SK-MEL-5 (cell line): ENCODE results near the gene BAZ2A. TPM values are rescaled to one million over a fixed set of nuclear protein-coding genes. Genes with fewer than 3 reads are reported as not detected.
"Not testable (repeated sequence)": the region's sequence is repeated elsewhere in the genome, so short reads cannot be mapped to it uniquely, and the experiment has no call there.

Experiments
- DNase-seq: peaks from one replicate; pipeline ENCODE4 v3.0.0-alpha.2; 2016; ENCODE audit warnings: low read depth, low spot score
- in situ Hi-C: cut with HindIII; loops from 2 replicates; pipeline ENCODE4 v1.10.0; 2016; ENCODE audit warnings: low sequenced_read_pairs, high pct_unique_total_duplicates, low pct_unique_long_range_greater_than_20kb
- polyA plus RNA-seq, 2 experiments: library from polyadenylated mRNA; depleted of rRNA; stranded (reverse); fragments of >200 nt; gene quantifications; 2 replicates each; pipeline ENCODE4 v1.2.3, GENCODE V29; 2015
- total RNA-seq: library from RNA; depleted of rRNA; stranded (reverse); fragments of >200 nt; shearing (Covaris generic); gene quantifications from 2 replicates; pipeline ENCODE4 v1.2.3, GENCODE V29; 2014; rRNA removed

The BAZ2A gene
- total RNA-seq = 15.4 and 27.9 TPM in 2 replicates
- polyA plus RNA-seq (2015; cell fraction: cytosol; rRNA removed) = 73.0 and 93.1 TPM in 2 replicates
- 87.8 and 116 TPM in 2 replicates for polyA plus RNA-seq (2015; cell fraction: nucleus; rRNA removed)

DNA sequence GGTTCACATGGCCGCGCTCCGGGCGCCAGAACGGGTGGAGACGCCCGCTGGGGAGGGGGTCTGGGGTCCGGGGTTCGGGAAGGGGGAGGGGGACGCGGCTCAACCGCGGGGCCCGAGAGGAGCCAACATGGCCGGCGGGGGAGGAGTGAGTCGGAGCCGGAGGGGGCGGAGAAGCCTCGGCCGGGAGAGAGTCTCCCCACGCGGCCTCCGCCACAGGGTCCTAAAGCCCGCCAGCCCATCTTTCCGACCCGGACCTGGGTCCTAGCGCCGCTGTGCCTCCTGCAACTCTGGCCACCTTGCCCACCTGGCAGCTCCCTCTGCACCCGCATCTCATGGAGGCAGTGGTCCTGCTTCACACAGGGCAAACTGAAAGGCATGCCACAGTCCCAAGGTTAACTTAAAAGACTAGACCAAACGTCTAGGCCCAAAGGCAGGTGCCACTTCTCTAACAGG lies at the start of gene BAZ2A:
TSS of gene BAZ2A (minus strand) at position 147 of the 453 bp plus-strand sequence. CDS start 12,796 bp downstream, outside the sequence.
- DNase-seq = peak; percentile 87
- in situ Hi-C loops = no loop called here

DNA sequence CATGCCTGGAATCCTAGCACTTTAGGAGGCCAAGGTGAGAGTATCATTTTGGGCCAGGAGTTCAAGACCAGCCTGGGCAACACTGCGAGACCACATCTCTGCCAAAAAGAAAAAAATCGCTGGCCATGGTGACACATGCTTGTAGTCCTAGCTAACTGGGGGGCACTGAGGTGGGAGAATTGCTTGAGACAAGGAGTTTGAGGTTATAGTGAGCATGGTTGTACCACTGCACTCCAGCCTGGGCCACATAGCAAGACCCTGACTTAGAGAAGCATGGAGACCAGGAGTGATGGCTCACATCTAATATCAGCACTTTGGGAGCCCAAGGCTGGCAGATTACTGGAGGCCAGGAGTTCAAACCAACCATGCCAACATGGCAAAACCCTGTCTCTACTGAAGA lies 48.7 kb upstream of the BAZ2A start:
- in situ Hi-C loops = no loop called here
- no peak for DNase-seq

DNA sequence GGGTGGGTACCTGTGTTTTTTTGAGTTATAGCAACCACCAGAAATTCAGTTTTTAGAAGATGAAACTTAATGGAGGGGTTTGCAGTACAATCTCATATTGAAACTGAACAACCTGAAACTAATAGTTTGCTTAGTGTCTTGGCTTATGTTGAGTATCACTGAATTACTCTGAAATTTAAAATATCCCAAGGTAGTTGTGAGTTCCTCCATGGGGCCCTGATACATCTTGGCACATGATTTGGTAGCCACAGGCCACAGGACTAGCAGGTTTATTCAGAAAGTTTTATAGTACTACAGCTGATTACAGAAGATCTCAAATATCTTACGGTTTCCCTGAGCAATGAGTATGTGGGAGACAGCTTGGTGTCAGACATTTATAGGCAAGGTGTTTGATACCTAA lies 47.6 kb upstream of the BAZ2A start:
- in situ Hi-C loops = no loop called here
- DNase-seq = no peak

DNA sequence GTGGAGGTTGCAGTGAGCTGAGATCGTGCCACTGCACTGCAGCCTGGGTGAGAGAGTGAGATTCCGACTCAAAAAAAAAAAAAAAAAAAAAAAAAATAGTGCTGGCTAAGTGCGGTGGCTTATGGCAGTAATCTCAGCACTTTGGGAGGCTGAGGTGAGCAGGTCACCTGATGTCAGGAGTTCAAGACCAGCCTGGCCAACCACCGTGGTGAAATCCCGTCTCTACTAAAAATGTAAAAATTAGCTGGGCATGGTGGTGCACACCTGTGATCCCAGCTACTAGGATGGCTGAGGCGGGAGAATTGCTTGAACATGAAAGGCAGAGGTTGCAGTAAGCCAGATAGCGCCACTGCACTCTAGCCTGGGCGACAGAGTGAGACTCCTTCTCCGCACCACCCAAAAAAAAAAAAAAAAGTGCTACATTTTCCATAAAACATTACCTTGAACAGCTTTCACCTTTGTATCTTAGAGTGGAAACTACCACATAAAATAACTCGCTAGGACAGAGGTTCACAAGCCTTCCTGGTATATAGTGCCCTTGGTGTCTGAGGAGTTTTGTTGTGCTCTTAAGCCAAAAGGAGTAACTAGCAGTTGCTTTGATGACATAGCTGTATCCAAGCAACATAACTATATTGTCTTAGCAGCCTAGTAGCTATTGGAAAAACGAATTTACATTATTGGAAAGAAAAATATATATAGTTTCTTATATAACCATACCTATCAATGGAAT lies 46.9 kb upstream of the BAZ2A start:
- no peak for DNase-seq
- in situ Hi-C loops = no loop called here

DNA sequence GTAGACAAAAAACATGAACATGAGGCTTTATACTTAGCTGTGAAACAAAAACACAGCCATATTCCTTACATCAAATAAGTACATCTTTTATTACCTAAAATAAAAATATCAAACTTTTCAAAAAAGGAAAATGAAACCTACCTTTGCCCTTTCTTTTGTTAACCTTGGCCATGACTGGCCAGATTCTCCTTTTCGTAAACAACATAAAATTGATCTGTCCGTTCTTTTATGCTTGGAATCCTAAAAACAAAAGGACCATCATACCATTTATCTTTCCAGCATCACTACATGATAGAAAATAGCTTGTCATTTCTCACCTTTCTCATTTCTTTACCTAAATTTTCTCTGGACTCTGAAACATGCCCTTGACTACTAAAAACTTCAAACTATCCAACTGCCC lies 41.5 kb upstream of the BAZ2A start:
- DNase-seq = no peak
- in situ Hi-C loops = no loop called here

DNA sequence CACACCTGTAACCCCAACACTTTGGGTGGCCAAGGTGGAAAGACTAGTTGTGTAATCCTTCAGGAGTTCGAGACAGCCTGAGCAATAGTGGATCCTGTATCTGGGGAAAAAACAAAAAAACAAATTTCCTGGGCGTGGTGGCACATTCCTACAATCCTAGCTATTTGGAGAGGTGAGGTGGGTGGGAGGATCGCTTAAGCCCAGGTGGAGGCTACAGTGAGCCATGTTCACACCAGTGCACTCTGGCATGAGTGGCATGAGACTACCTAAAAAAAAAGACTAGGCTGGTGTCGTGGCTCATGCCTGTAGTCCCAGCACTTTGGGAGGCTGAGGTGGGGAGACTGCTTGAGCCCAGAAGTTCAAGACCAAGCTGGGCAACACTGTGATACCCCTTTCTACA lies 40.7 kb upstream of the BAZ2A start:
- no peak for DNase-seq
- in situ Hi-C loops = no loop called here

DNA sequence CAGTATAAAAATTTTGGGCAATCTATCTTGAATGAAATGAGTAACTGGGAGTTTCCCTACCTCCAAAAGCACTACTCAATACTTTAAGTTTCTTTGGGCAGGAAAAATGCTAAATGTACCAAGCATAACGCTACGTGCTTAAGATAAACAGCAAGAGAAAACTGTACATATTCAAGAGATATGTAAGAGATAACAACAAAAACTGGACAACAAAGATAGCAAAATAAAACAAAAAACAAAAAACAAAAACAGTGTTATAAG lies 38.0 kb upstream of the BAZ2A start:
- DNase-seq = no peak
- in situ Hi-C loops = no loop called here

DNA sequence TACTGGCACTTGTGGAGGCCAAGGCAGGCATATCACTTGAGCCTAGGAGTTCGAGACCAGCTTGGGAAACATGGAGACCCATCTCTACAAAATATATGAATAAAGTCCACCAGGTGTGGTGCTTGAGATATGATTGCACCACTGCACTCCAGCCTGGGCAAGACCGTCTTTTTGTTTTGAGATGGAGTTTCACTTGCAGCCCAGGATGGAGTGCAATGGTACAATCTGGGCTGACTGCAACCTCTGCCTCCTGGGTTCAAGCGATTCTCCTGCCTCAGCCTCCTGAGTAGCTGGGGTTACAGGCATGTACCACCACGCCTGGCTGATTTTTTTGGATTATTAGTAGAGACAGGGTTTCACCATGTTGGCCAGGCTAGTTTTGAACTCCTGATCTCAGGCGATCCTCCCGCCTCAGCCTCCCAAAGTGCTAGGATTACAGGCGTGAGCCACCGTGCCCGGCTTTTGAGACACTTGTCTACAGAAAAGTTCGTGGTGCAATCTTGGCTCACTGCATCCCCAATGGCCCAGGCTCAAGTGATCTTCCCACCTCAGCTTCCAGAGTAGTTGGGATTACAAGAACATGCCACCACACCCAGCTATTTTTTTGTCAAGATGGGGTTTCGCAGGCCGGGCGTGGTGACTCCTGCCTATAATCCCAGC lies 32.0 kb upstream of the BAZ2A start:
- DNase-seq = no peak
- in situ Hi-C loops = no loop called here

DNA sequence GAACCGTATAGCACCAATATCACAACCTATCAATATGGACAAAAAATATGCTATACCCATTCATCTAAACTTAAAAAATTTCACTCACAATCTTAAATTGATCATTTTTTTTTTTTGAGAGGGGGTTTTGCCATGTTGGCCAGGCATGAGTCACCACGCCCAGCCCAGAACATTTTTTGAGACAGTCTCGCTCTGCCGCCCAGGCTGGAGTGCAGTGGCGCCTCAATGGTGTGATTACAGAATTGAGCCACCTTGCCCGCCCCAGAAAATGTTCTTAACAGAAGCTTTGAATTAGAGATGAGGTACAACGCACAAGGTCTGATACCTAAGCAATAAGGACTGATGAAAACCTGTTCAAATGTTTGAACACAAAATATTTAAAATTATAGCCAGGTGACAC lies 31.4 kb upstream of the BAZ2A start:
- DNase-seq = no peak
- in situ Hi-C loops = no loop called here

DNA sequence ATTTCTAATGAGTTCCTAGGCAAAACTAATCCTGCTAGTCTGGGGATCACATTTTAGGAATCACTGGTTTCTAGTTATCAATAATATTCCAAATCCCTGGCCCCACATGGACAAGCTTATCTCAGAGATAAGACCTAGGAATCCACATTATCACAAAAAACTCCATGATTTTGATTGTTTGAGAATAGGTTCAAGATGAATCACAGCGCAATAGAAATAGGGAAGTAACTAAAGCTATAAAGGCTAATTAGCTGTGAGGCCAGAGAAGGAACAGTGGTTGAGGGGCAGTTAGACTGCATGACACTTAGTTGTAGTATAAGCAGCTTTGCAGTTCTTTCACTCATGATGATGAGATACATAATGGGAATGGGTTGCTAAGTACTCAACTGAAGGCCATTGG lies 28.8 kb upstream of the BAZ2A start:
- DNase-seq = no peak
- in situ Hi-C loops = no loop called here

DNA sequence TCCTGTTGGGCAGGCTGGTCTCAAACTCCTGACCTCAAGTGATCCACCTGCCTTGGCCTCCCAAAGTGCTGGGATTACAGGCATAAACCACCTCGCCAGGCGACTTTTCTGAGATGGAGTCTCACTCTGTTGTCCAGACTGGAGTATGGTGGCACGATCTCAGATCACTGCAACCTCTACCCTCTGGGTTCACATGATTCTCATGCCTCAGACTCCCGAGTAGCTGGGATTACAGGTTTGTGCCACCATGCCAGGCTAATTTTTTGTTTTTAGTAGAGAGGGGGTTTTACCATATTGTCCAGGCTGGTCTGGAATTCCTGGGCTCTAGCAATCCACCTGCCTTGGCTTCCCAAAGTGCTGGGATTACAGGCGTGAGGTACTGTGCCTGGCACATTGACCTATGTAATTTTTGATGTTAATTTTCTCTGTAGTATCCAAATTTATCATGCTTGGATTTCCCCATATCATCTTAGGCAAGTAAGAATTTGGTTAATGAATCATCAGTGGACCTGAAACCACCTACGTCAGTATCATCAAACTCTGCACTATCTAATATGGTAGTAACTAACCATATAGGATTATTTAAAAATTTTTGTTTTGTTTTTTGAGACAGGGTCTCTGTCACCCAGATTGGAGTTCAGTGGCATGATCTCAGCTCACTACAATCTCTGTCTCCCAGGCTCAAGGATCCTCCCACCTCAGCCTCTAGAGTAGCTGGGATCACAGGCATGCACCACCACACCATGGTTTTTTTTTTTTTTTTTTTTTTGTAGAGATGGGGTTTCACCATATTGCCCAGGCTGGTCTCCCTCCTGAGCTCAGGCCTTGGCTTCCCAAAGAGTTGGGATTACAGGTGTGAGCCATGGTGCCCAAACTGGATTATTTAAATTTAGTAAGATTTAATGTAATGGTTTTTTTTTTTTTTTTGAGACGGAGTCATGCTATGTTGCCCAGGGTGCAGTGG lies 27.6 kb upstream of the BAZ2A start:
- in situ Hi-C loops = no loop called here
- no peak for DNase-seq

DNA sequence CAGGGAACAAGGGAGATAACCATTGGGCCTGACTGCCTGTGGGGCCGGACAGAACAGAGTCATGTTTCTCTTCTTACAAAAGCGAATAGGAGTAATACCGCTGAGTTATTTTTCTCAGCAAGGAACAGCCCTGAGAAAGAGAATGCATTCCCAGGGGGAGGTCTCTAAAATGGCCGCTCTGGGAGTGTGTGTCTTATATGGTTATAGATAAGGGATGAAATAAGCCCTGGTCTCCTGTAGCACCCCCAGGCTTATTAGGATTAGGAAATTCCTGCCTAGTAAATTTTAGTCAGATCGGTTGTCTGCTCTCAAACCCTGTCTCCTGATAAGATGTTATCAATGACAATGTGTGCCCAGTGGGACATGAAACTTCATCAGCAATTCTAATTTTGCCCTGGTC lies 23.7 kb upstream of the BAZ2A start:
- DNase-seq, in situ Hi-C loops: not testable (repeated sequence)

DNA sequence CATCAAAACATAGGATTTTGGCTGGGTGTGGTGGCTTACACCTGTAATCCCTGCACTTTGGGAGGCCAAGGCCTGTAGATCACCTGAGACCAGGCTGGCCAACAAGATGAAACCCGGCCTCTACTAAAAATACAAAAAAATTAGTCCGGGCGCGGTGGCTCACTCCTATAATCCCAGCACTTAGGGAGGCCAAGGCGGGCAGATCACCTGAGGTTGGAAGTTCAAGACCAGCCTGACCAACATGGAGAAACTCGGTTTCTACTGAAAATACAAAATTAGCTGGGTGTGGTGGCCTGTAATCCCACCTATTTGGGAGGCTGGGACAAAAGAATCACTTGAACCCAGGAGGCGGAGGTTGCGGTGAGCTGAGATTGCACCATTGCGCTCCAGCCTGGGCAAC lies 17.9 kb upstream of the BAZ2A start:
- in situ Hi-C loops, DNase-seq: not testable (repeated sequence)

DNA sequence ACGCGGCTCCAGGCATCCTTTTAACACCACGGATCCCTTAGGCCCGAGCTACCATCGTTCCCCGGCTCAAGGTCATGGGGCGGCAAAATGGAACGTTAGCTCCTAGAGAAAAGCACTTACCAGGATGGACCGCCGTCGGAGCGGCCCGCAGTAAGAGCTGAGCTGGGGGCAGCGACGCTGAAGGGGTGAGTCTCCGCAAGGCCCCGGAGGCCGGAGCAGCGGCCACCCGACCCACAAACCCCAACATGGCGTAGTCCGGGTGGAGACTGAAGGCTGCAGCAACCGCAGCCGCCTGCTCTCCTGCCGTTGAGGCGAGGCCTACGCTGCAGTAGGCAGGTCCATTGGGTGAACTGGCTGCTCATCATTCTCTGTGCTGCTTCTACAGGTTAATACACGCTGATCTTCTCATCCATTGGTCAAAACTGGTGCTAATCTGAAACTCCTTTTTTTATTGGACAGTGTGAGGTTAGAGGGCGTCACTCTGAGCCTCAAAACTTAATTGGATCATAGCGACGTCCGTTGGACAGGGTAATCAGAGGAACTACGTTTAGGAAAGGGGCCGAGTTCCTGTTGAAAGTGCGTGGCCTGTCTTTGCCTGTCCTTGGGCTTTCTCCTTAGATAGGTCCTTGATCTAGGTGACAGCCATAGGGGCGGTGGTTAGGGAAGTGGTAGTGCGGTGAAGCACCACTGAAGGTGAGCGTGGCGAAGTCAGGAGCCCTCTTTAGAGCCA lies 15.8 kb upstream of the BAZ2A start, which contains the start of gene ATP5F1B:
TSS of gene ATP5F1B (minus strand) at position 268 of the 730 bp plus-strand sequence. CDS start at position 247, 21 bp downstream.
- in situ Hi-C loops = no loop called here
- DNase-seq = peak; percentile 100

DNA sequence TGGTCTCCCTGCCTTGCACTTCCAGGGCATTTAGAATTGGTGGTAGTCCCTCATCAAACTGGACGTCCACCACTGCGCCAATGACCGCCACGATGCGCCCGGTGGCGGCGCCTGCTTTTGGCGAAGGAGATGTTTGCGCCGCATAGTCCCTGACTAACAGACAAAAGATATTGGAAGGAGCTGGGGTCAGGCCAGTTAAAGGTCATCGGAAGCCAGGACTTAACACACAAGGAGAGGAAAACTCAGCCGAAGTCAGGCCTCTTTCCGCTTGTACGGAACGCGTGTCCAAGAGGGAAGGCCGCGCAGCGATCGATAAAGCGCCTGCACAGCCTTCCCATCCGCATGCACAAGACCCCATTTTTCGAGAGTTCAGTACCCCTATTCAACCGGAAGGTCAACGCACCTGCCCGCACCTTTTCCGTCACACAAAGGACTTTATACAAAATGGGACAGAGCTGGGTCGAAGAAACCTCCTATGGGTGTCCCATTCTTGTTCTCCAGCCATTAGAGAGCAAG lies 15.1 kb upstream of the BAZ2A start:
- in situ Hi-C loops = no loop called here
- DNase-seq = no peak

DNA sequence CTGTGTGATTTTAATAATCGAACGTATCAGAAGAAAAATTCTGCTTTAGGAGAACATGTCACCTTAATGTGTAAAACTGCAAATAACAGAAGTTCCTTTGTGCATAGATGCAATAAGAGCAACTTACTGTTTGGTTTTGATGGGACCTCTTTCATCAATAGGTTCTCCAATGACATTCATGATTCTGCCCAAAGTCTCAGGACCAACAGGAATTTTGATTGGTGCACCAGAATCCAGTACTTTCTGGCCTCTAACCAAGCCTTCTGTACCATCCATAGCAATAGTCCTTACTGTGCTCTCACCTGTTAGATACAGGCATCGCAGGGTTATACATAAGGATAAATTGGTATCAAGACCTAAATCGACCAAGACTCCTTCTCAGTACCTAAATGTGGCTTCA lies 14.5 kb upstream of the BAZ2A start:
- peak; percentile 35 for DNase-seq
- in situ Hi-C loops = no loop called here

DNA sequence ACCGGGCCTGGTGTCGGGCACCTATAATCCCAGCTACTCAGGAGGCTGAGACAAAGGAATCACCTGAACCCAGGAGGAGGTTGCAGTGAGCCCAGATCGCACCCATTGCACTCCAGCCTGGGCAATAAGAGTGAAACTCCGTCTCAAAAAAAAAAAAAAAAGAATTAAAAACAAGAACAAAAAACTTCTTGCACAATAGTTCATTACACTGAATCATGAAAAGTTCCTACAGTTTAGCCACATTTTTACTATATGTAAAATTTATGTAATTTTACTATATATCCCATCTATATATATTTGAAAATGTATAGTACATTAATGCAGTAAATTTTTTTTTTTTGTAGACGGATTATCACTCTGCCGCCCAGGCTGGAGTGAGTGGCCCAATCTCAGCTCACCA lies 11.1 kb upstream of the BAZ2A start:
- no peak for DNase-seq
- in situ Hi-C loops = no loop called here
